PFSK-1 (cell line): ENCODE data around the gene GLIPR1L1.

Source experiments
- FOXP2 ChIP-seq: optimal IDR thresholded peaks from 2 replicates; pipeline ENCODE3; 2011; ENCODE audit warnings: borderline replicate concordance, control low read depth, inconsistent platforms; ENCODE audit not compliant: insufficient read depth; ENCODE audit errors: extremely low read length, extremely low read depth
- POLR2AphosphoS5 ChIP-seq: IDR thresholded peaks from 2 replicates; pipeline ENCODE4 v1.6.1; 2012; ENCODE audit warnings: low read depth, mild to moderate bottlenecking, control low read depth, low read length, moderate library complexity
- SIN3A ChIP-seq: IDR thresholded peaks from 2 replicates; pipeline ENCODE4 v1.6.1; 2012; ENCODE audit warnings: mild to moderate bottlenecking, low read length, moderate library complexity, borderline replicate concordance; ENCODE audit not compliant: insufficient read depth
- TAF1 ChIP-seq: IDR thresholded peaks from 2 replicates; pipeline ENCODE4 v1.6.1; 2012; ENCODE audit warnings: low read length, control low read depth, borderline replicate concordance; ENCODE audit not compliant: insufficient read depth
- TF ChIP-seq, protein P1 (sequence below), 2 experiments: IDR thresholded peaks; 2 replicates each; pipeline versions ENCODE4 v1.6.1 to v1.8.0; 2011 to 2012; ENCODE audit warnings: low read depth in 2 of 2, low read length in 2 of 2, control low read depth in 1 of 2, inconsistent platforms in 1 of 2, mild to moderate bottlenecking in 1 of 2, moderate library complexity in 1 of 2; ENCODE audit not compliant: insufficient read depth in 1 of 2

The GLIPR1L1 gene

DNA sequence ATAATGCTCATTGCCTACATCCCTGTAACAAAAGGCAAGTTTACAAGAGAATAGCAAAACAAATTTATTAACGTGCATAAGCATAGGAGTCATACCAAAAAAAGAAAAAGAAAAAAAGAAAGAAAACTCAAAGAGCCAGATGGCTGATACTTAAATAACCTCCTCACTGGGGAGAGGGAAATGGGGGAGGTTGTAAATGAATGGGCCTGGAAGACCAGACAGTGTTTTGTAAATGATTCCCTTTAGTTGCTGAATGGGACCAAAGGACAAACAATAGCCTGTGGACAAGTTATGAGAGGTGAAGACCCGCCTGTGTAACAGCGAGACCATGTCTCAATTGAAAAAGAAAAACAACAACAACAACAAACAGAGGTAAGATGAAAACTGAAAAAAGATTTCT, 39.7 kb upstream of the GLIPR1L1 start:
- TF ChIP-seq, protein P1, sequence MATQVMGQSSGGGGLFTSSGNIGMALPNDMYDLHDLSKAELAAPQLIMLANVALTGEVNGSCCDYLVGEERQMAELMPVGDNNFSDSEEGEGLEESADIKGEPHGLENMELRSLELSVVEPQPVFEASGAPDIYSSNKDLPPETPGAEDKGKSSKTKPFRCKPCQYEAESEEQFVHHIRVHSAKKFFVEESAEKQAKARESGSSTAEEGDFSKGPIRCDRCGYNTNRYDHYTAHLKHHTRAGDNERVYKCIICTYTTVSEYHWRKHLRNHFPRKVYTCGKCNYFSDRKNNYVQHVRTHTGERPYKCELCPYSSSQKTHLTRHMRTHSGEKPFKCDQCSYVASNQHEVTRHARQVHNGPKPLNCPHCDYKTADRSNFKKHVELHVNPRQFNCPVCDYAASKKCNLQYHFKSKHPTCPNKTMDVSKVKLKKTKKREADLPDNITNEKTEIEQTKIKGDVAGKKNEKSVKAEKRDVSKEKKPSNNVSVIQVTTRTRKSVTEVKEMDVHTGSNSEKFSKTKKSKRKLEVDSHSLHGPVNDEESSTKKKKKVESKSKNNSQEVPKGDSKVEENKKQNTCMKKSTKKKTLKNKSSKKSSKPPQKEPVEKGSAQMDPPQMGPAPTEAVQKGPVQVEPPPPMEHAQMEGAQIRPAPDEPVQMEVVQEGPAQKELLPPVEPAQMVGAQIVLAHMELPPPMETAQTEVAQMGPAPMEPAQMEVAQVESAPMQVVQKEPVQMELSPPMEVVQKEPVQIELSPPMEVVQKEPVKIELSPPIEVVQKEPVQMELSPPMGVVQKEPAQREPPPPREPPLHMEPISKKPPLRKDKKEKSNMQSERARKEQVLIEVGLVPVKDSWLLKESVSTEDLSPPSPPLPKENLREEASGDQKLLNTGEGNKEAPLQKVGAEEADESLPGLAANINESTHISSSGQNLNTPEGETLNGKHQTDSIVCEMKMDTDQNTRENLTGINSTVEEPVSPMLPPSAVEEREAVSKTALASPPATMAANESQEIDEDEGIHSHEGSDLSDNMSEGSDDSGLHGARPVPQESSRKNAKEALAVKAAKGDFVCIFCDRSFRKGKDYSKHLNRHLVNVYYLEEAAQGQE (IDR thresholded peaks at IDR 0.05; ENCODE audit: insufficient read depth in 1 of 2, low read depth in 2 of 2, low read length in 2 of 2) = no peak
- TF ChIP-seq FOXP2 = no peak
- TF ChIP-seq SIN3A = no peak
- no peak for TF ChIP-seq POLR2AphosphoS5
- TF ChIP-seq TAF1 = no peak

DNA sequence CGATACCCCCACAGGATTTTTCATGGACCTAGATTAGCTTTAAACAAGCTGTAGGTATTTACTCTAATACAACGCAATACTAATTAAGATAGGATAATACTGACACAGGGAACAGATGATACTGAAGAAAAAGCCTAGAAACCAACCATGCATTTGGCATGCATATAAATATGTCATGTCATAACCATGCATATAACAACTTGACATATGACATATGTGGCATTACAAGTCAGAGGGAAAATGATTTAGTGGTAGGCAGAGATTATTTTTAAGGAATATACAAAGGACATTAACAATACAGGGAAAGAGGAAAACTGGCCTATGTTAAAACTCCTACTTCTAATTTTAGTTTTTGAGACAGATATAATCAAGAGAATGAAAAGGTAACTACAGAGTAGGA, 32.2 kb upstream of the GLIPR1L1 start:
- TF ChIP-seq TAF1 (no peak), POLR2AphosphoS5 (no peak), SIN3A (no peak), FOXP2 (no peak)
- TF ChIP-seq, protein P1 (IDR thresholded peaks at IDR 0.05; ENCODE audit: insufficient read depth in 1 of 2, low read depth in 2 of 2, low read length in 2 of 2) = no peak

DNA sequence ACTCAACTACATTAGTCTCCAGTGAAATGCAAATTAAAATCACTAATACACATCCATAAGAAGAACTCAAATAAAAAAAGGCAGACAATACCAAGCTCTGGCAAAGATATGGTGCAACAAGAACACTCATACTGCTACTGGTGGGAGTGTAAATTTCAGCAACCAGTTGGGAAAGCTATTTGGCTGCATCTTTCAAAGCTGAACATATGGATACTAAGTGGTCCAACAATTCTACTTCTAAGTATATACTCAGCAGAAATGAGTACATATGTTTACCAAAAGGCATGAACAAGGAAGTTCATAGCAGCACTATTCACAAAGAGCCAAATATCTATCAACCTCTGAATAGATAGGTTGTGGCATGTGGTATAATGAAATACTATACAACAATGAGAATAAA, 31.7 kb upstream of the GLIPR1L1 start:
- TF ChIP-seq POLR2AphosphoS5 (no peak), TAF1 (no peak), SIN3A (no peak), FOXP2 (no peak)
- TF ChIP-seq, protein P1 (IDR thresholded peaks at IDR 0.05; ENCODE audit: insufficient read depth in 1 of 2, low read depth in 2 of 2, low read length in 2 of 2) = no peak

DNA sequence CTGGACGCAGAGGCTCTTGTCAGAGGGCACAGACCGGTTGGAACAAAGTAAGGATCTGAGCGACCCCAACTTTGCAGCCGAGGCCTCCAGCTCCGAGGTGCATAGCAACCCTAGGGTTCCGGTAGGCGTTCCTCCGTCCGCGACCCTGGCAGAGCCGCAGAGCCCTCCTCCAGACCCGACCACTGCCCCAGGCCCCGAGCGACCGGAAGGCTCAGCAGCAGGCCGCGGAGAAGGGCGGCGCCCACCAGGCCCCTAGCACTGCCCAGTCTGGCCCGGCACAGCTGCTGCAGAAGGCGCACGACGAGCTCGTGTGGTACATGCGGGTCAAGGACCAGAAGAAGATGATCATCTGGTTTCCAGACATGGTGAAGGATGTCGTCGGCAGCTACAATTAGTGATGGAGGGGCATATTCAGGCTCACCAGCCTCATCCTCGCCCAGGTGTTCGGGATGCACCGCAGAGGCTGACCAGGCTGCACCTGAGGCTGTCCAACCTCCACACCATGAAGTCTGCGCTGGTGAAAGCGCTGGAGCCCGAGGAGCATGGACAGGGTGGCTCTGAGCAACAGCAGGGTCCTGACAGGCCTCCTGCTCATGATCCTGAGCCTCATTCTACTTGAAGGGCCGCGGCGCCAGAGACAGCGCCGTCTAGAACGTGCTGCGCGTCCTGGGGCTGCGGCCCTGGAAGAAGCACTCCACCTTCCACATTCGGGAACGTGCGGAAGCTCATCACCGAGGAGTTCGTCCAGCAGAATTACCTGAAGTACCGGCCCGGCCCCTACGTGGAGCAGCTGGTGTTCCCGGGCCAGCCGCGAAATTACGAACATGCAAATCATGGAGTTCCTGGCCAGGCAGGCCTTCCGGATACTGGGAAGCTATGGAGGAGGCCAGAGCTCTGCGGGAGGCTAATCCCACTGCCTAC, 28.8 kb upstream of the GLIPR1L1 start:
- TF ChIP-seq FOXP2 = no peak
- no peak for TF ChIP-seq SIN3A
- TF ChIP-seq, protein P1 (IDR thresholded peaks at IDR 0.05; ENCODE audit: insufficient read depth in 1 of 2, low read depth in 2 of 2, low read length in 2 of 2) = no peak
- no peak for TF ChIP-seq POLR2AphosphoS5
- TF ChIP-seq TAF1 = no peak
